H1 (cell line): ENCODE results near the gene MYCBPAP.

Experiments
- EZH2 ChIP-seq: fragments of 200-600 bp; sonication (generic); IDR thresholded peaks from 2 replicates; pipeline ENCODE4 v1.7.1; 2012; ENCODE audit warnings: low read depth, mild to moderate bottlenecking, moderate library complexity, low read length, inconsistent platforms; ENCODE audit not compliant: severe bottlenecking
- NRF1 ChIP-seq: IDR thresholded peaks from 2 replicates; pipeline ENCODE4 v1.6.1; 2011; ENCODE audit warnings: mild to moderate bottlenecking, low read depth, low read length, improper control_type of control experiment
- TF ChIP-seq, protein P1 (sequence below), 3 experiments: IDR thresholded peaks; 1 replicate in 2 of 3; 2 replicates in 1 of 3; pipeline versions ENCODE4 v1.5.1 to v1.6.1; 2011; ENCODE audit warnings: low read length in 3 of 3, mild to moderate bottlenecking in 3 of 3, inconsistent platforms in 2 of 3, low read depth in 1 of 3, moderate library complexity in 1 of 3; ENCODE audit not compliant: insufficient read depth in 1 of 3; ENCODE audit errors: control extremely low read depth in 1 of 3

- TF ChIP-seq EZH2 (no peak), NRF1 (no peak)
- TF ChIP-seq, protein P1, sequence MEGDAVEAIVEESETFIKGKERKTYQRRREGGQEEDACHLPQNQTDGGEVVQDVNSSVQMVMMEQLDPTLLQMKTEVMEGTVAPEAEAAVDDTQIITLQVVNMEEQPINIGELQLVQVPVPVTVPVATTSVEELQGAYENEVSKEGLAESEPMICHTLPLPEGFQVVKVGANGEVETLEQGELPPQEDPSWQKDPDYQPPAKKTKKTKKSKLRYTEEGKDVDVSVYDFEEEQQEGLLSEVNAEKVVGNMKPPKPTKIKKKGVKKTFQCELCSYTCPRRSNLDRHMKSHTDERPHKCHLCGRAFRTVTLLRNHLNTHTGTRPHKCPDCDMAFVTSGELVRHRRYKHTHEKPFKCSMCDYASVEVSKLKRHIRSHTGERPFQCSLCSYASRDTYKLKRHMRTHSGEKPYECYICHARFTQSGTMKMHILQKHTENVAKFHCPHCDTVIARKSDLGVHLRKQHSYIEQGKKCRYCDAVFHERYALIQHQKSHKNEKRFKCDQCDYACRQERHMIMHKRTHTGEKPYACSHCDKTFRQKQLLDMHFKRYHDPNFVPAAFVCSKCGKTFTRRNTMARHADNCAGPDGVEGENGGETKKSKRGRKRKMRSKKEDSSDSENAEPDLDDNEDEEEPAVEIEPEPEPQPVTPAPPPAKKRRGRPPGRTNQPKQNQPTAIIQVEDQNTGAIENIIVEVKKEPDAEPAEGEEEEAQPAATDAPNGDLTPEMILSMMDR (IDR thresholded peaks at IDR 0.05; ENCODE audit: control extremely low read depth in 1 of 3, insufficient read depth in 1 of 3, low read depth in 1 of 3, low read length in 3 of 3): no peak
These were observed 61.4 kb downstream of the MYCBPAP start for GRCh38 chr17:50569592-50569991.
